GM18867 (cell line): Measurements from ENCODE around the gene CCDC93.

Experiments used
- ATAC-seq: cut with Tn5 transposase; IDR thresholded peaks from one replicate; pipeline ENCODE4 v1.9.1; 2021; ENCODE audit warnings: mild to moderate bottlenecking, moderate library complexity; ENCODE audit not compliant: unreplicated experiment

CCDC93 gene

GRCh38 chr2:118013724-118014491, at the start of gene CCDC93:
Gene CCDC93, minus strand, starts transcription at chr2:118014070. Its CDS starts 75 bp downstream, at chr2:118013995.
- peak; percentile 92 for ATAC-seq

- no peak for ATAC-seq
Measured at GRCh38 chr2:118062669-118063068, 48.8 kb upstream of the CCDC93 start.

DNA sequence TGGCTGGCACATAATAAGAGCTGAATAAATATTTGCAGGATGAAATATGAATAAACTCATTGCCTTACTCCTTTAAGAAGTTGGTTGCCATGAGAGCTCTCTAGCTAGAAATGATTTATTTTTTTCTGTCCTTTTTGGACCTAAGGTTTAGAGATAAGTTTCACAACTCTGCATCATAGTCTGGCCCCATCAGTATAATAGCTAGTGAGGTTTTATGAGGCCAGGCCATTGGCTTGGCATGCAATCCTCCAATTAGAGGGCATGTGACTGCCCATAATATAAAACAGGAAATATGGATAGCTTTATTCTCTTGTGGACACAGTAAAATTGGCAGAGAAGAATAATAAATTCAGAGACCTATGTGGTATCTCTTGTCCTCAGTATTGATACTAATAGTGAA, 48.2 kb upstream of the CCDC93 start:
- no peak for ATAC-seq

GRCh38 chr2:118061135-118061955, 47.5 kb upstream of the CCDC93 start:
- ATAC-seq, result peak; percentile 81

- ATAC-seq, result no peak
Measured at GRCh38 chr2:118059919-118060478, 46.1 kb upstream of the CCDC93 start.

- ATAC-seq, result no peak
Measured at GRCh38 chr2:118058951-118059350, 45.1 kb upstream of the CCDC93 start.

DNA sequence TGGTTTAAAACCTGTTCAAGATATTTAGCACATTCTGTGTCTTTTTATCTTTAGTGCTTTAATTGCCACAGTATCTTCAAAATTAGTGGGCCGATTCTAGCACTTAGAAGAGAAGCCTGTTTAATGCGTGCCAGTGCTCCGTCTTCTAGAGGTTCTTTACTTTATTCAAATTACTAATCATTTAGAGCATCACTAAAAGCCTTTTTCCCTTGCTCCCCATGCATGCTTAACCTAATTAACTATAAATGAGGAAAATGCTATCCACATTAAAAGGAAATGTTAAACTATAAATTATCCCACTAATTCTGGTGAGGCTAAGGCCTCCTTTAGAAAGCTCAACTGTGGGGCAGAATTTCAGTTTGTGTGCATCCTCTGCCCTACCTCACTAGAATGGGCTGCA, 42.9 kb upstream of the CCDC93 start:
- no peak for ATAC-seq

DNA sequence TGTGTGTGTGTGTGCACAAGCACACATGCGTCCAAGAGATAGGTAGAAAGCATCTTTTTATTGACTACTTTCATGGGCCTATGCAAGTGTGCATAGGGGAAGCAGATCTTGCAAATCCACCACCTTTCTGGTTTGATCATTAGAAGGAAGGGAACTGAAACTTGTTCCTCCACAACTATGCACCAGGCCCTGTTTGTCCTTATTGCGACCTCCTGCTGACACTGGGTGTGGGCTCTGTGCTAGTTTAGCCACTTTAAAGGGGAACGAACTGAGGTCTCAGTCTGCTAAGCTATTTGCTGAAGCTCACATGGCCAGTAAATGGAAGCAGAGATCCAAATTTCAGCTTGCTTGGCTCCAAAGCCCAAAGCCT, 42.3 kb upstream of the CCDC93 start:
- ATAC-seq, result peak; percentile 83

DNA sequence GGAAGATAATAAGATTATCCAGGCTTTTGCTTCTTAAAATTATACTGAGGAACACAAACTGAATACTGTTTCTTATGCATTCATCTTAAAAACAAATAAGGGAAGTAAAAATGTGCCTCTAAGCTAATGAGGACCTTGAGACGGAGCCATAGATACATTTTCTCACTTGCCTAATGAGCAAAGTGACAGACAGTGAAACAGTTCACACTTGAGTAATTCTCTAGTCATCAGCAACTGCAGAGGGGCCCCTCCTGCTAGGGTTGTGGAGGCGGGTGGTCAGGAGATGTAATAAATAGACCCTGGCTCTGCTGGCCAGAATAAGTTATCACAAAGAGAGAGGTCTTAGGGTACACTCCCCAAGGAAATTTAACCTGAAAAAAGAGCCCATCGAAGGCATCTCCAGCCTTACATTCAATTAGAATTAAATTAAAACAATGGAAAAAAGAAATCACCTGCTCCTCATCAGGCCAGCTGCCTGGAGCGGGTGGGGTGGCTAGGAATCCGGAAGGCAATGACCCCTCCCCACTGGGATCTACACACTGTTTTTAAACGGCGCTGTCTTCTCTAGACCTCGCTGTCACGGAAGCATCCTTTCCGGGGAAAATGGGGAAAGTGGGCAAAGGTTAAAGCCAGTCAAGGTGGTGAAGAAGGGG, 41.8 kb upstream of the CCDC93 start:
- ATAC-seq, result peak; percentile 88

GRCh38 chr2:118054213-118055008, 40.5 kb upstream of the CCDC93 start:
- no peak for ATAC-seq

- no peak for ATAC-seq
Measured at GRCh38 chr2:118053681-118054080, 39.8 kb upstream of the CCDC93 start.

- no peak for ATAC-seq
Measured at GRCh38 chr2:118052474-118052873, 38.6 kb upstream of the CCDC93 start.

- no peak for ATAC-seq
Measured at GRCh38 chr2:118051826-118052358, 38.0 kb upstream of the CCDC93 start.

- no peak for ATAC-seq
Measured at GRCh38 chr2:118050974-118051373, 37.1 kb upstream of the CCDC93 start.

GRCh38 chr2:118050386-118050785, 36.5 kb upstream of the CCDC93 start:
- no peak for ATAC-seq

- peak; percentile 82 for ATAC-seq
Measured at GRCh38 chr2:118049816-118050140, 35.9 kb upstream of the CCDC93 start.

DNA sequence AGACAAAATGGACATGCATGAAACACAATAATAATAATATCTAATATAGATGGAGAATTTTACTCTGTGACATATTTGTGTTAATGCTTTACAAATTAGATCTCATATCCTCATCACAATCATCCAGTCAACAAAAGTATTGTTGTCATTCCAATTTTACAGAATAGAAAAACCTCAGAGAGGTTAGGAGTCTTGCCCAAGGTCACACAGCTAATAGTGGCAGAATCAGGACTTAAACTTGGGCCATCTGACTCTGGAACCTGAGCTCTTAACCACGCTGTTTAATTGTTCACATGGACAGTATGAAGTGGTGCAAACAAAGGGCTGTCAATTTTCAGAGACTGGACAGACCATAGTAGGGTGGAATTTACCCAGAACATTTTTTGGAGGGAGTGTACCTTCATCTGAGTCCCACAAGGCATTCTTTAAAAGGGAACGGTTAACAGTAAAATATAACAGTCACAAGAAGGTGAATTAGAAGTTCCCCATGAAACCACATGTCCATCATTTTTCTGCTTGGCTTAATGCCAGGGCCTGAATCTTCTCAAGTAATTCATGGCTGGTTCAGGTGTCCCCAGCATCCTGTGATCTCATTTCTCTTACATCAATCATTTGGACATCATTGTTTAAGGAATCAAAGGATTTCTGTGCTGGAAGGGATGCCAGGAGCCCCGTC, 35.4 kb upstream of the CCDC93 start:
- ATAC-seq, result peak; percentile 12

DNA sequence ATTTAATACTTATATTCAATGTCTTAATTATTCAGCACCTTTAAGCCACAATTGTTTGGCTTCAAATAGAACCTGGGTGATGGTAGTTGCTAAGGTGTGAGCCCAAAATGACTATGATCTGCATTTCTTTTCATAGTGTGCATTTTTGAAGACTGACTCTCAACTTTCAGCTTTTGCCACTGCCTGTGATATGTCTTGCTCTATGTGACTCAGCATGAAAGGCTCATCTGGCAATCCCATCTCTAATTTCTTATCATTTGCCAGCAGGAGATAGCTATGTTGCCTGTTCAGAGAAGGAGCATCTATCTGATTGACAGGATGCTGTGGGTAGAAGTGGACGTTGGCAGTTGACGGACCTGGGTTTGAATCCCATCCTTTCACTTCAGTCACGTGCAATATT, 34.5 kb upstream of the CCDC93 start:
- no peak for ATAC-seq

DNA sequence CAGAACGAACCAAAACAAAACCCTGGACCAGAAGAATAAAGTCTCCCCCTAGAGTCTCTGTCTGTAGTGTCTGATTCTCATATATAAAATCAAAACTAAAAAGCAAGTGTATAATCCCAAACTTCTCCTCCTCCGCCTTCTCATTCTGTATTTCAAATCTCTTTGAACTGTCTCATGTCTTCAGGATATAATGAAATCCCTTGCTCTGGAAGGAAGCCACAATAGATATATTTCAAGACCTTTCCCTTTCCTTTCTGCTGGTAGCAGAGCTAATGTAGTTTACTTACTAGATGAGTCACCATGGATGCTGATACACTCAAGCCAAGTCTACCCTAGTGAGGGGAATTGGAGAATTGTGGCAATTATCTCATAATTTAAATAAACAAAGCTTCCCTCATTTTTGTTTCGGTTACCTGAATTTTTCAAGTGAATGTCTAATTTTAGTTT, 33.5 kb upstream of the CCDC93 start:
- ATAC-seq, result no peak
